GM21825 (cell line): ENCODE measurements around the gene ZNF367.
"Not testable (repeated sequence)": the region's sequence is repeated elsewhere in the genome, so short reads cannot be mapped to it uniquely, and the experiment has no call there.

Source experiments
- ATAC-seq: cut with Tn5 transposase; IDR thresholded peaks from one replicate; pipeline ENCODE4 v1.9.1; 2021; ENCODE audit warnings: mild to moderate bottlenecking, moderate library complexity; ENCODE audit not compliant: unreplicated experiment

The ZNF367 gene

DNA sequence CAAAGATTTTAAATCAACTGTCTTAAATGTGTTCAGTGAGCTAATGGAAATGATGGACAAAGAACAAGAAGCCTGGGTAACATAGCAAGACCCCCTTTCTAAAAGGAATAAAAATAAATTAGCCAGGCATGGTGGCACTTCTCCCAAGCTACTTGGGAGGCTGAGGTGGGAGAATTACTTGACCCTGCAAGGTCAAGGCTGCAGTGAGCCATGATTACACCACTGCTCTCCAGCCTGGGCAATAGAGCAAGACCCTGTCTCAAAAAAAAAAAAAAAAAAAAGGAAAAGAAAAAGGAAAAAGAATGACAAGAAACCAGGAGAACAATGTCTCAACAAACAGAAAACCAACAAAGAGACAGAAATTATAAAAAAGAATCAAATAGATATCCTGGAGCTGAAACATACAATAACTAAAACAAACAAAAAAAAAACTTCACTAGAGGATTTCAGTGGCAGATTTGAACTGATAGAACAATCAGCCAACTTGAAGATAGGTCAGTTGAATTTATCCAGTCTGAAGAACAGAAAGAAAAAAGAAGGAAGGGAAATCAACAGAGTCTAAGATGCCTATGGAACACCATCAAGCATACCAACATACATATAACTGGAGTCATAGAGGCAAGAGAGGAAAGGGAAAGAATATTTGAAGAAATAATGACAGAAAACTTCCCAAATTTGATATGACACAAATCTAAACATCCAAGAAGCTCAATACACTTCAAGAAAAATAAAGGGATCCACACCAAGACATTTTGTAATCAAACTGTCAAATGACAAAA is 17.8 kb downstream of the ZNF367 start:
- ATAC-seq: no peak

DNA sequence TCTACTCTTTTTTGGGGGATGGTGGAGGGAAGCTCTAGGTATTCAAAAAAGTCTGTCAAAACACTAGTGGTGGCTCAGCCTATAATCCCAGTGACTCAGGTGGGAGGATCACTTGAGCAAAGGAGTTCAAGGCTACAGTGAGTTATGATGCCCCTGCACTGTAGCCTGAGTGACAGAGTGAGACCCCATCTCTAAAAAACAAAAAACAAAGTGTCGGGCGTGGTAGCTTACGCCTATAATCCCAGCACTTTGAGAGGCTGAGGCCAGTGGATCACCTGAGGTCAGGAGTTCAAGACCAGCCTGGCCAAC is 18.9 kb downstream of the ZNF367 start:
- ATAC-seq: peak; percentile 34

DNA sequence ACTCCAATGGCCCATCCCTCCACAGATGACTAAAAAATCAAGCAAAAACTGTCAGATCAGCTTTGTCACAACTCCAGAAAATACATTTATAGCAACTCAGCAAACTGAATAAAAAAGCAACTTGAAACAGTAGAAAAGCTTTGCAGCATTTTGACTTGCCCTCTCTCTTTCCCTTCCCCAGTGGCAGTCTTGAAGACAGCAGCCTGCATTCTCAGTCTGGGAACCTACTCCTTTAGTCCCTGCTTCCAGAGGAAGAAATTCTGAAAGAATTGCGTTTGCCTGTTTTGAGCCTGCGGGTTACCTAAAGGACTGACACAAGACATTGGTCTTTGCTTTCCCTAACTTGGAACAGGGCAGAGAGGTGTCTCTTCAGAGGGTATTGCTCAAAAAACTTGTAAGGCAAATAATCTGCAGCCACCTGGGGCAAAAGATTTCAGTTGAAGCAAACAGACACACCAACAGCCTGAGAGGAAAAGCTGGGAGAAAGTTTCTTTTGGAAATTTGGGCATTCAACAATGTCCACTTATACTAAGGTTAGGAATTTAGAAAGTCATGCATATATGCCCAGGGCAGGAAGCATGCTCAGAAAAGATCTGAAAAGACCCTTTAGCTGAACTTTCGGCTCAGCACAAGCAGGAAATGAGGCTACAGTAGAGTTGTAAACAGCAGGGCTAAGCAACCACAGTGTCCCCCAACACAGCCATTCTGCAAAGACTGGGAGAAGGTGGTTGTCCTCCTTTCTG is 19.4 kb downstream of the ZNF367 start:
- peak; percentile 86 for ATAC-seq

DNA sequence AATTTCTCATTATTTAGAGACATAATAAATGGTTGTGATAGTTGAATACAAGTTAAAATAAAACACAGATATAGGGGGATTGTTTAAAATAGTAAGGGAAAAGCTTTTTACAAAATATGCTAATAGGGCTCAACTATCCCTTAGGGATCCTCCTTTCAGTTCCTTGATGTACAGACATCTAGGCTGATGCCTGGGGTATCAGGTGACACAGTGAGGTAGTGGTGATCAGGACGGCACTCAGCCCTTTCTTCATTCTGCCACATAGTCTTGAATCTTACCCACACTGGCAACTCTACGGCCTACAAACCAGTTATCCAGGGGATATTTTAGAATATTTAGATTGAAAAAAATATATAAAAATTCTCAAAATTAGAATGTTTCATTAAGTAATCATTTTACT is 22.2 kb downstream of the ZNF367 start:
- ATAC-seq: no peak

- no peak for ATAC-seq
These were observed 23.2 kb downstream of the ZNF367 start for GRCh38 chr9:96394832-96395496.

GRCh38 chr9:96392263-96392662 is 25.9 kb downstream of the ZNF367 start:
- no peak for ATAC-seq

DNA sequence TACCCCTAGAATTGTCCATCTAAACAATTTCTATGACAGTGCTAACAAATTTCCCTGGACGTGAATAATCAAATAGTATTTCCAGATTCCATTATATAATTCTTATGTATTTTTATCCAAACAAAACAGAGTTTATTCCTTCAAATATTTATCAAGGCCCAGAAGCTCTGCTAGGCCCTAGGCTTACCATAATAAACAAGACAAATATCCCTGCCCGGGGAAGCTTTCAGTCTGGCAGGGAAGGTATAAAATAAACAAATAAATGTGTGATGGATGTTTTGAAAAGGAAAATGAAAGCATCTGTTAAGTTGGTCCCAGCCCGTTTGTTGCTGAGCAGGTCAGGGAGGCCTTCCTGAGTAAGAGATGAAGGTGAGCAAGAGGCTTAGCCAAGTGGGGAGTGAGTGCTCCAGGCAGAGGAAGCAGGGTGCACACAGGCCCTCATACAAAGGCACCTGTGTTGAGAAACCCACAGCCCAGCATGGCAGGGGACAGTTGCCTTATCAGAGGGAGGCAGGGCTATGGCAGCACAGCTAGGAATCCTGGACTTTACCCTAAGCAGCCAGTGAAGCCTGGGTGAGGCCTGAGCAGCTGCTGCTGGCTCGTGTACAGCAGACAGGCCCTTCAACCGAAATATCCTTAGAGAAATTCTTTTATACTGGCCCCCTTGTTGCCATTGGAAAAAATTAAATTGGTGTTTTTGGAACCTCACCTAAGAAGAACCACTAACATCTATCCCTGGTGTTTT is 27.0 kb downstream of the ZNF367 start:
- ATAC-seq: no peak

- no peak for ATAC-seq
These were observed 30.0 kb downstream of the ZNF367 start for GRCh38 chr9:96388144-96388543.

DNA sequence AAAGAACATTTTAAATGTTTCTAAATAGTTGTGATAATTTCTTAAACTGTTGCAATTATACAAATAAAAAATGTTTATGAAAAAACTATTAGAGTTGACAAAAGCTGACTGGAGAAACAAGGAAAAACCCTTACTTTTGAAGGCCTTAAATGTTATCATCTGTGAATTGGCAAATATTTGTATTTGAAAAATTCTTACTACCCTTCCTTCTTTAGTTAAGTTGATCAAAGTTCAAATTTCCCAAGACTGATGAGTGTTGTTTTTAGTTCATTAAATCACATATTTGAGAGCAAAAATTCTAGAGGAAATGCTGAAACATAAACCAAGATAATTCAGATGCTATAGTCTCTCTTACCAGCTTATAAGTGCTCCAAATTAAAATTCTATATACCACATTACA is 32.0 kb downstream of the ZNF367 start:
- ATAC-seq: no peak

DNA sequence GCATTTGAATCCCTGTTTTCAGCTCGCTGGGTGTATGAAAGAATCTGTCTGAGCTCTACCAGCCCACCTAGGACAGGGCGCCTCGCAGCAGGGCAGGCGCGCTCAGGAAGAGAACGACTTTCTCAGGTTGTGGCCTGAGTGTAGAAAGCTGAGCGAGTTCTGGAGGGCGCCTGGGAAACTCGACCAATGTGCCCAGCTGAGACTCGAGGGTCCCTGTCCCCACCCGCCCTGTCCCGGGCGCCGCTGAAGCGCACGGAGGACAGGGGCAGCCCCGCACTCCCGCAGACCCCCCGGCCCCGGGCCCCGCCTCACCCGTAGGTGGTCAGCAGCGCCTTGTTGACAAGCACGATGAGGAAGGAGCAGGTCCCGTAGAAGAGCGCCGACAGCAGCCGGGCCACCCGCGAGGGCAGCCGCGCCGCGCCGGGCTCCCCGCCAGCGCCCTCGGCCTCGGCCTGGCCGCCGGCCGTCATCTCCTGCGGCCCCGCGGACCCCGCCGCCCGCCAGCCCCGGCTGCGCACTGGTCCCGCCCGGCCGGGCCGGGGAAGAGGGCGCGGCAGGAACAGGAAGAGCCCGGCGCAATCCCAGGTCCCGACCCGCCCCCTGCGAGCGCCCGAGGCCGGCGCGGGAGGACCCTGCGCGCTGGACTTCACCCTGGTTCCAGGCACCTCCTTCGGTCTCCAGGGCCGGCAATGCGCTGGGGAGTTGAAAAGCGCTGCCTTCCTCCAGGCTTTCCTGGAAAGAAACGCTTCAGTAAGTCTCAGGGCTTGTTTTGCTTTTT is 34.8 kb downstream of the ZNF367 start, which contains the start of gene SLC35D2:
TSS of gene SLC35D2 (minus strand) at position 547 of the 778 bp plus-strand sequence. CDS start at position 470, 77 bp downstream.
- ATAC-seq: no peak

DNA sequence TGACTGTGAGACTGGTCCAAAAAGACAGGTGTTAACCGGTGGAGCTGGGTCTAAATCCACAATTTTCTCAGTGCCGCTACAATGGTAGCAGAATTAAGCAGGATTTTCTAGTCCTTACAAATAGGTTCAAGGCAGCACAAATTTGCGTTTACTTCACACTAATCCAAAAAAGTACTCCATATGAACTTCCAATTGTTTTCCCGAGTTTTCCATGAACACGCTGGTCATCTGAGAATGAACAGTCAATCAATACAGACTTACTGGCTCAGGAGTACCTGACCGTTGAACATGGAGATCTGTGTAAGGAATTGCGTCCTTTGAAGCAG is 35.4 kb downstream of the ZNF367 start:
- ATAC-seq: no peak

DNA sequence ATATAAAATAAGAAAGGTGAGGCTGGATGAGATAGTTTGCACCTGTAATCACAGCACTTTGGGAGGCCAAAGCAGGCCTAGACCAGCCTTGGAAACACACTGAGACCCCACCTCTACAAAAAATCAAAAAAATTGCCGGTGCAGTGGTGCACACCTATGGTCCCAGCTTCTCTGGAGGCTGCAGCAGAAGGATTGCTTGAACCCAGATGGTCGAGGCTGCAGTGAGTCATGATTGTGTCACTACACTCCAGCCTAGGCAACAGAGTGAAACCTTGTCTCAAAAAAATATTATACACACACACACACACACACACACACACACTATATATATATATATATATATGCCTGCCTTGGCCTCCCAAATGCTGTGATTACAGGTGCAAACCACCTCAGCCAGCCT is 36.0 kb downstream of the ZNF367 start:
- ATAC-seq: no peak

DNA sequence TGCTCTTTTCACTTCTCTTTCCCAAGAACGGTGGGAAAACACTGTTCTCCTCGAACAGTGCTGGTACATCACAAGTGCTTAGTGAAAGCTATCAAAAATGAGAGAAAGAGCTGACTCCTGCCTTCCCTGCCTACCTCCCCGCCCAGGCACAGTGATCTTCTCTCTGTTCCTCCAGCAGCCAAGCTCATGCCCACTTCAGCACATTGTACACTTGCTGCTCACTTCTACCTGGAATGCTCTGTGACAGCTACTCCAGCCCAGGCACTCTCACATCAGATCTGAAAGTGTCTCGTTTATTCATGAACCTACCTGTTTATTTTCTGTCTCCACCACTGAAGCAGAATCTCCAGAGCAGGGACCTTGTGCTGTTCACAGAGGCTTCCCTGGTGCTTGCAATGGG is 36.5 kb downstream of the ZNF367 start:
- no peak for ATAC-seq

- no peak for ATAC-seq
These were observed 37.0 kb downstream of the ZNF367 start for GRCh38 chr9:96381125-96381524.

DNA sequence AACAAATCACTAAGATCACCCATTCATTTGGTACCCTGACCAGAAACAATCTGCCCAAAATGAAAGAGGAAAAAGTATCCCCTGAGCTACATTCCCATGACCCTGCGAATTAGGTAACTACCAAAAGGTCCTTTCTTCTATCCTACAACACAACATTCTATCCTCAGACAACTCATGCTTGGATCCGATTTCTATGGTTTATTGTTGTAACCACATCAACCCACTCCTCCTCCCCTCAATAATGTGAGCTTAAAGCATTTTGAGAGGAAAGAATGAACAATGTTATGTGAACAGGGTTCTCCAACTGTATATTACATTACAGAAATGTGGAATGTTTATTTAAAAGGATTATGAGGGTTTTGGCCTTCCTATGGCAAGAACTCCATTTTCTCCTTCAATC is 38.7 kb downstream of the ZNF367 start:
- ATAC-seq: no peak

DNA sequence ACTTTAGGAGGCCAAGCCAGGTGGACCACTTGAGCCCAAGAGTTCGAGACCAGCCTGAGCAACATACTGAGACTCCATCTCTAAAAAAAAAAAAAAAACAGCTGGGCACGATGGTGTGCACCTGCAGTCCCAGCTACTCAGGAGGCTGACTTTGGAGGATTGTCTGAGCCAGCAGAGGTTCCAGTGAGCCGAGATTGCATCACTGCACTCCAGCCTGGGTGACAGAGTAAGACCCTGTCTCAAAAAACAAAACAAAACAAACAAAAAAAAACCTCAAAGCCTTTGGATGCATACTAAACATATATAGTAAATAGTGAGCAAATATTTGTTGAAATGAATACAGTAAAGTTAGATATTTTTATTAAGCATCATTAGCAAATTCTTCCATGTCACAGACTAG is 40.0 kb downstream of the ZNF367 start:
- no peak for ATAC-seq

DNA sequence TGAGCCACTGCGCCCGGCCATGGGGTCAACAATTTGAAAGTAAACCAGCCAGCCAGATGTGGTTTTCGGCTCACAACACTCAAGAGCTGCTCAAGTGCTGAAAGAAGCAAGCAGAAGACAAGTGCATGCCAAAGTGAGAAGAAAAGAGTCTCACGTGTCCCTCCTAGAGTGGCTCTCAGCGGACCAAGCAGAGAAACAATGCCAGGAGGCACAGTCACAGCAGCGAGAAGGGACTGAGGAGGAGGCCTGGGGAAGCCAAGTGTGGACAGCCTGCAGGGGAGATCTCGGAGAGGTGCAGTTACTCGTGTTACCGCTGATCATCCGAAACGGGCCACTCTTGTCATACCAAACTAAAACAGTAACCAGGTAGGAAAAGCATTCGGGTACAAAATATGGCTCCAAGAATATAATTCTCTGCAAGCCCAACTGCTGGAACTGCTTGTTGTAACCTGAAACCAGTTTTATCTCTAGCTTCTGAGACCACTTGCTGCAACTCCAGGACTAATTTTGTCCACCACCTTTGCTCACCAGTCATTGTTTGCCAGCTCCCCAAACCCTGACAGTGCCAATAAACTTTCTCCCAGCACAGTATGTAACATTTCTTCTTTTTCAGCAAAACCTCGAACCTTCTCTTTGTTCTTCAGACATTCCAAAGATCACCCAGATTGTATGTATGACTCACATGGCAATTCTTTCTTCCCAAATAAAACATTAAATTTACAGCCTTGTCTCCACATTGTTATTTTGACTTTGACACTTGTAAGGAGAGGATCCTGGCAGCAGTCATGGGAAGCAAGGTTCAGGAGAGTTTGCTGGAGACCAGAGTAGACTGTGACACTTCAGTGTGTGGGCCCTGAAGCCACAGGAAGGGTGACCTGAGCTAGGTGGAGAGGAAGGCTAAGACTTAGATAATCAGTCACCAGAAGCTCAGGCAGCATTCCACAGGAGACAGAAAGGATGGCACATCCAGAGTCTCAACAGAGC is 41.0 kb downstream of the ZNF367 start:
- no peak for ATAC-seq

- not testable (repeated sequence) for ATAC-seq
These were observed 42.7 kb downstream of the ZNF367 start for GRCh38 chr9:96375507-96375906.

DNA sequence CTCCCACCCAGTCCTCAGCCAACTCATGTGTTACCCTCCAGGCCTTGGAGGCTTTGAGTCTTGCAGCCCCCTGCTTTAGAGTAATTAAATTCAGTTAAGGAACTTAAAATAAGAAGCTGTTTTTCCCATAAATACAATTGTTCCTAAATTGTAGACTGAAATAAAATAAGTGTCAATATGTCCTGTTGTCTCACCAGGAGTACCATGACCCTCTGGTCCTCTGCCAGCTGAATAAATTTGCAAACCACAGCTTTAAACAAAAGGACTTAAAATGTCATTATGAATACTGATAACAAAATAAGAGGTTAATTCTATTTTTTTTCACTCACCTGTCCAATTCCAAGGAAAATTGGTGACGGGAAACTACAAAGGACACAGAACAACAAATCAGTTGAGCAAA is 50.2 kb downstream of the ZNF367 start:
- no peak for ATAC-seq
